ENCODE results near the gene NBEAL2.

The NBEAL2 gene

DNA sequence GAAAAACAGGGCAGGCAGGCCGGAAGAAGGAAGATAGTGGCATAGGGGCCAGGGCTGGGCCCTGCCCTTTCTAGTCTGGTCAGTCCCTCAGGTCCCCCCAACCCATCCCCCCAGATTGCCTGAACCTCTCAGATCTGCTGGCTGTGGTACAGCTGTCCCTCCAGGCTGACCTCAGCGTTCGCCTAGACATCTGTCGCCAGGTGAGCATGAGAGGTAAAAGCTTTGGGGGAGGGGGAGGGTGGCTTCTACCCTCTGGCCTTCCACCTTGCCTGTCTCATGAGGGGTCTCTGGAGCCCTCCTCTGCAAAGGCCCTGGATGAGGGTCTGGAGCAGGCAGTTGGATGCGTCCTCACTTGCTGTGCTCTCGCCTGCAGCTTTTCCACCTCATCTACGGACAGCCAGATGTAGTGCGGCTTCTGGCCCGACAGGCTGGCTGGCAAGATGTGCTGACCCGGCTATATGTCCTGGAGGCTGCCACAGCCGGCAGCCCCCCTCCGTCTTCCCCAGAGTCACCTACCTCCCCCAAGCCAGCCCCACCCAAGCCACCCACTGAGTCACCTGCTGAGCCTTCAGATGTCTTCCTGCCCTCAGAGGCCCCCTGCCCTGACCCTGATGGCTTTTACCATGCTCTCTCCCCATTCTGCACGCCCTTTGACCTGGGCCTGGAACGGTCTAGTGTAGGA, 20.2 kb downstream of the NBEAL2 start:
- DNase-seq (ENCODE audit: low spot score) = no peak

DNA sequence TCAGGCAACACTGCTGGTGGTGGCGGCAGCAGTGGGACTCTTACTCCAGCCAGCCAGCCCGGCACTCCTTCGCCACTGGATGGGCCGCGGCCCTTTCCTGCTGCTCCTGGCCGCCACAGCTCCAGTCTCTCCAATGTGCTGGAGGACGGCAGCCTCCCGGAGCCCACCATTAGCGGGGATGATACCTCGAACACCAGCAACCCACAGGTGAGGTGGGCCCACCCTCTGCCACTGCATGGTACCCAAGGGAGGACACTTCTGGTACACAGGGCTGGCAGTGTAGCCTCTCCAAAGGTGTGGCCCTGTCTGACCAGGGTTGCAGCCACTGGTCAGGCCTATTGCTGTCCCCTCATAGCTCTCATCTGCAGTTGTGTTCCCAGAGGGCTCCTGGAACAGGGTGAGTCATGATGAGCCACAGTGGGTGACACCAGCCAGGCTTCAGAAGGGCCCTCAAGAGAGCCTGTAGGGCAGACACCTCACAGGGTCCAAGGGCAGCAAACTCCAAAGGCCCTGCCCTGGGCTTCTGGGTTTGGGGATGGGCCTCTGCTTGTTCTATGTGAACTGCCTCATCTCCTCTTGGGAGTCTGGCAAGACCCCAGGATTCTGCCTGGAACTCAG, 20.8 kb downstream of the NBEAL2 start:
- DNase-seq (ENCODE audit: low spot score) = no peak

DNA sequence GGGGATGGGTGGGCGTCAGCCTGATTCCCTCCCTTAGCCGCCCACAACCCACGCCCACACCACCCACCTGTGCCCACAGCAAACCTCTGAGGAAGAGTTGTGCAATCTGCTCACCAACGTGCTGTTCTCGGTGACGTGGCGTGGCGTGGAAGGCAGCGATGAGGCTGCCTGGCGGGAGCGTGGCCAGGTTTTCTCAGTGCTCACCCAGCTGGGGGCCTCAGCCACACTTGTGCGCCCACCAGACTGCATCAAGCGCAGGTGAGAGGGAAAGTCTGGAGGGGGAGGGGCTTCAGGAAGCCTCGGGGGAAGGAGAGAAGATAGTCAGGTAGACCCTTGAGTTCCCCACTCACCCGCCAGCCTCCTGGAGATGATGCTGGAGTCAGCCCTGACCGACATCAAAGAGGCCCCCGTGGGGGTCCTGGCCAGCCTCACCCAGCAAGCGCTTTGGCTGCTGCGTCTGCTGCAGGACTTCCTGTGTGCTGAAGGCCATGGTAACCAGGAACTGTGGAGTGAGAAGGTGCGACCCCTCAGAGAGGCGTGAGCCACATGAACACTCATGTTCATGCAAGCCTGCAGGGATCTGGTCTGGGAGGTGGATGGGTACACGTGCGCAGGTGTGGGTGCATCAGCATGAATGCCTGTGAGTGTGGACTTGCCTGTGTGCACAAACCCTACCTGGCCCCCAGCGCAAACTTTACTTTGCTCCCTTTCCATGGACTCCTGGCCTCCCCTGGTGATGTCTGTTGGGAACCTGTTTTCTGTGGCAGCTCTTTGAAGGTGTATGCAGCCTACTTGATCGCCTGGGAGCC, 21.7 kb downstream of the NBEAL2 start:
- DNase-seq (ENCODE audit: low spot score) = no peak

DNA sequence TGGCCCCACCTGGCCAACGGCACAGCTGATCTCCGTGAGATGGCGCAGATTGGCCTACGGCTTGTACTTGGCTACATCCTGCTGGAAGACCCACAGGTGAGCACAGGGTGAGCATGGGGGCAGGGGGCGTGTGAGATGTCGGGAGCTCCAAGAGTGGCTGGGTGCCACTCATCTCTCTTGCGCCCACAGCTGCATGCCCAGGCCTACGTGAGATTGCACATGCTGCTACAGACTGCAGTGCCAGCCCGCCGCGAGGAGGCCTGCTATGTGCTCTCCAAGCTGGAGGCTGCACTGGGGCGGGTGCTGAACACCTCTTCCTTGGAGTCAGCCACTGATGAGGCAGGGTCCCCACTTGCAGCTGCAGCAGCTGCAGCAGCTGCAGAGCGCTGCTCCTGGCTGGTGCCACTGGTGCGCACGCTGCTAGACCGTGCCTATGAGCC, 22.3 kb downstream of the NBEAL2 start:
- DNase-seq (ENCODE audit: low spot score) = no peak

DNA sequence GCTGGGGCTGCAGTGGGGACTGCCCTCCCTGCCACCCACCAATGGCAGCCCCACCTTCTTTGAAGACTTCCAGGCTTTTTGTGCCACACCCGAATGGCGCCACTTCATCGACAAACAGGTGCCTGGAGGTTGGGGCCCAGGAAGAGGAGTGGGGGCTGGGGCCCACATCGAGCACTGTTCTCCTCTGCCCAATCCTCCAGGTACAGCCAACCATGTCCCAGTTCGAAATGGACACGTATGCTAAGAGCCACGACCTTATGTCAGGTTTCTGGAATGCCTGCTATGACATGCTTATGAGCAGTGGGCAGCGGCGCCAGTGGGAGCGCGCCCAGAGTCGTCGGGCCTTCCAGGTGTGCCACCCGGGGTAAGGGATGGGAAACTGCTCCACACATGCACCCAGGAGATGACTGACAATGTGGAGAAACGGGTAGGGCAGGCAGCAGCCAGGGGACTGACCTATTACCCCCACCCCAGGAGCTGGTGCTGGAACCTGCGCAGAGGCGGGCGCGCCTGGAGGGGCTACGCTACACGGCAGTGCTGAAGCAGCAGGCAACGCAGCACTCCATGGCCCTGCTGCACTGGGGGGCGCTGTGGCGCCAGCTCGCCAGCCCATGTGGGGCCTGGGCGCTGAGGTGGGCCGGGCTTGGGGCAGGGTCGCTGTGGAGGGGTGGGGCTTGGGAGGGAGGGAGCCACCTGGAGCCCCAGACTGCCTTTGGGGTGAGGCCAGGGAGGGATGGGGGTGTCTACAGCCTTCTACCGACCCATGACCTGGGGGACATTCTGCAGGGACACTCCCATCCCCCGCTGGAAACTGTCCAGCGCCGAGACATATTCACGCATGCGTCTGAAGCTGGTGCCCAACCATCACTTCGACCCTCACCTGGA, 22.9 kb downstream of the NBEAL2 start:
- no peak for DNase-seq (ENCODE audit: low spot score)

DNA sequence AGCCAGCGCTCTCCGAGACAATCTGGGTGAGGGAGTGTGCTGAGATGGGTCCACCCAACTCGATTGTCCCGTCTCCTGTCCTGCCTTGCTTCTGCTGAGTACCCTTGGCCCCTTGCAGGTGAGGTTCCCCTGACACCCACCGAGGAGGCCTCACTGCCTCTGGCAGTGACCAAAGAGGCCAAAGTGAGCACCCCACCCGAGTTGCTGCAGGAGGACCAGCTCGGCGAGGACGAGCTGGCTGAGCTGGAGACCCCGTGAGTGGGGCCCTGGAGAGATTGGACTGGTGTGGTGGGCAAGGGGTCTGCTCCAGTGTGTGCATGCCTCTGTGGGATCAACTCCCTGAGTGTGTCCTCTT, 23.6 kb downstream of the NBEAL2 start:
- DNase-seq (ENCODE audit: low spot score) = no peak

DNA sequence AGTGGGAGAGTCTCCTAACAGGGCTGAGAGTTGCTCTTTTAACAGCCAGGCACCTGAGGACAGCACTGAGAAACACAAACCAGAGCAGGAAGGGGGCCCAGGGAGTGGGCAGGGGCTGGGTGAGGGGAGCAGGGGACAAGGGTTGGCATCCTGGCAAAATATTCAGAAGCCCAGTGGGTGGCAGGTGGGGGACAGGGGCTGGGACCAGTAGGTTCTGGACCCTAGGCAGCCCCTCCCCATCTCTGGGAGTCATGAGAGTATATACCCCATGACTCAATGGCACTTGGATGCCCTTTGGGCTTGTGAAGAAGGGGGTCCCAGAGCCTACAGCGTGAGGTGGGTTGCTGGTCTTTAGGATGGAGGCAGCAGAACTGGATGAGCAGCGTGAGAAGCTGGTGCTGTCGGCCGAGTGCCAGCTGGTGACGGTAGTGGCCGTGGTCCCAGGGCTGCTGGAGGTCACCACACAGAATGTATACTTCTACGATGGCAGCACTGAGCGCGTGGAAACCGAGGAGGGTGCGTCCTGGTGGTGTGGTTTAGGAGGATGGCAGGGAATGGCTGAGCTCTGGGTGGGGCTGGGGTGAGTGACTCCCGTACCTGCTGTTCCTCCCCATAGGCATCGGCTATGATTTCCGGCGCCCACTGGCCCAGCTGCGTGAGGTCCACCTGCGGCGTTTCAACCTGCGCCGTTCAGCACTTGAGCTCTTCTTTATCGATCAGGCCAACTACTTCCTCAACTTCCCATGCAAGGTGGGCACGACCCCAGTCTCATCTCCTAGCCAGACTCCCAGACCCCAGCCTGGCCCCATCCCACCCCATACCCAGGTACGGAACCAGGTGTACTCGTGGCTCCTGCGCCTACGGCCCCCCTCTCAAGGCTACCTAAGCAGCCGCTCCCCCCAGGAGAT, 24.2 kb downstream of the NBEAL2 start:
- no peak for DNase-seq (ENCODE audit: low spot score)

DNA sequence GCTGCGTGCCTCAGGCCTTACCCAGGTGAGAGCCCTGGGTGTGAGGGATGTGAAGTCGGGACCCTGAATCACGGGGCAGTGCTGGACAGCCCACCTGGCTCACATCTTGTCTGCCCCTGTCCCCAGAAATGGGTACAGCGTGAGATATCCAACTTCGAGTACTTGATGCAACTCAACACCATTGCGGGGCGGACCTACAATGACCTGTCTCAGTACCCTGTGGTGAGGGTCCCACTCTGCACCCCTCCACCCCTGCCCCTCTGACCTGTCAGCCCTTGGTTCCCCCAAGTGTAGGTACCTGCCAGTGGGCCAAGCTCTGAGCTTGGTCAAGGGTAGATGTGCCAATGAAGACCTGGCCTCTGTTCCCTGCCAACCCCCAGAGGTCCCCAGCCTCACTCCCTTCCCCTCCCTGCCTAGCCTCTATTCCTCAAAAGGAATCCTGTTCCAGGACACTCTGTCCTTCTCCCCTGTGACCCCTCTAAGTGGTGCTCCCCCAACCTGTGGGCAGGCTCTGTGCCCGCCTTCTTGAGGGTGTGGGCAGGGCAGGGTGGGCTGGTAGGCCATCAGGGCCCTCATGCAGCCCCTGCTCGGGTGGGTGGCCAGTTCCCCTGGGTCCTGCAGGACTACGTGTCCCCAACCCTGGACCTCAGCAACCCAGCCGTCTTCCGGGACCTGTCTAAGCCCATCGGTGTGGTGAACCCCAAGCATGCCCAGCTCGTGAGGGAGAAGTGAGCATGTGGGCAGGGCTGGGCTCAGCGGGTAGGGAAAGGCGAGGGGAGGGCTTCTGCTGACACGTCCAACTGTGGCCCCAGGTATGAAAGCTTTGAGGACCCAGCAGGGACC, 25.1 kb downstream of the NBEAL2 start:
- no peak for DNase-seq (ENCODE audit: low spot score)

DNA sequence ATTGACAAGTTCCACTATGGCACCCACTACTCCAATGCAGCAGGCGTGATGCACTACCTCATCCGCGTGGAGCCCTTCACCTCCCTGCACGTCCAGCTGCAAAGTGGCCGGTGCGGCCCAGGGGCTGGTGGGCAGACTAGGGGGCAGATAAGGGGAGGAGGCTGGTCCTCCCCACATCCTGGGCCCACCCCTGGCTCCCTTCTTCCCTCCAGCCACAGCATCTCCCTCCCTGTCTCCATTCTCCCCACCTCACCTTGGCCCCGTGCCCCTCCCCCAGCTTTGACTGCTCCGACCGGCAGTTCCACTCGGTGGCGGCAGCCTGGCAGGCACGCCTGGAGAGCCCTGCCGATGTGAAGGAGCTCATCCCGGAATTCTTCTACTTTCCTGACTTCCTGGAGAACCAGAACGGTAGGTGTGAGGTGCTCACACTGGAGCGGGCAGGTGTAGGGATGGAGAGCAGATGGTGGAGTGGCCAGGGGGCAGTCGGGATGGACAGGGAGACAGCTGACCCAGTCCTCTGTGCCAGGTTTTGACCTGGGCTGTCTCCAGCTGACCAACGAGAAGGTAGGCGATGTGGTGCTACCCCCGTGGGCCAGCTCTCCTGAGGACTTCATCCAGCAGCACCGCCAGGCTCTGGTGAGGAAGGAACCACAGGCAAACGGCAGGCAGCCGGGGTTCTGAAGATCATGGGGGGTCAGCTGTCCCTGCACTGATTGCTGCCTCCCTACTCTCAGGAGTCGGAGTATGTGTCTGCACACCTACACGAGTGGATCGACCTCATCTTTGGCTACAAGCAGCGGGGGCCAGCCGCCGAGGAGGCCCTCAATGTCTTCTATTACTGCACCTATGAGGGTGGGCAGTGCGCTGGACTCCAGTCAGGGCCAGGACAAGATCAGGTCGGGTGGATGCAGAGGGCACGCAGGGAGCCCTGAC, 26.0 kb downstream of the NBEAL2 start:
- DNase-seq (ENCODE audit: low spot score) = no peak

DNA sequence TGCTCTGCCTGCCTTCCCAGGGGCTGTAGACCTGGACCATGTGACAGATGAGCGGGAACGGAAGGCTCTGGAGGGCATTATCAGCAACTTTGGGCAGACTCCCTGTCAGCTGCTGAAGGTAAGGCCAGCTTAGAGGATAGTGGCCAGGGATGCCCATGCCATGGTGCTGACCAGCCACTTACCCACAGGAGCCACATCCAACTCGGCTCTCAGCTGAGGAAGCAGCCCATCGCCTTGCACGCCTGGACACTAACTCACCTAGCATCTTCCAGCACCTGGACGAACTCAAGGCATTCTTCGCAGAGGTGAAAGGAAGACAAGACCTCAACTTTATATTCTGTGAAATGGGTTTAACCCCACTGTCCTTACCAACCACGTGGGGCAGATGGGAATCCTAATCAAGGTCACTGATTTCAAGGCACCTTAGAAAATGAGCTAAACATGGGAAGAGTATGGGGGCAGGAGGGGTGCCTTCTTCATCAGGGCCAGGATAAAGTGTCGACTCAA, 26.7 kb downstream of the NBEAL2 start:
- DNase-seq (ENCODE audit: low spot score) = no peak

DNA sequence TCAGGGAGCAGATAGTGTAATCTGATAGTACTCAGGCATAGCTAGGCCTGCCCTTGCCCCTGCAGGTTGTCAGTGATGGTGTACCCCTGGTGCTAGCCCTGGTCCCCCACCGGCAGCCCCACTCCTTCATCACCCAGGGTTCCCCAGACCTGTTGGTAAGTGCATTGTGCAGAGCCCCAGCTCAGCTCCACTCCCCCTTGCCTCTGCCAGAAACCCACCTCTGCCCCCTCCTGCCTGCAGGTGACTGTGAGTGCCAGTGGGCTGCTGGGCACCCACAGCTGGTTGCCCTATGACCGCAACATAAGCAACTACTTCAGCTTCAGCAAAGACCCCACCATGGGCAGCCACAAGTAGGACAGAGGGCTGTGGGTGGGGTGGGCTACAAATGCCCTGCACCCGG, 27.5 kb downstream of the NBEAL2 start:
- no peak for DNase-seq (ENCODE audit: low spot score)

DNA sequence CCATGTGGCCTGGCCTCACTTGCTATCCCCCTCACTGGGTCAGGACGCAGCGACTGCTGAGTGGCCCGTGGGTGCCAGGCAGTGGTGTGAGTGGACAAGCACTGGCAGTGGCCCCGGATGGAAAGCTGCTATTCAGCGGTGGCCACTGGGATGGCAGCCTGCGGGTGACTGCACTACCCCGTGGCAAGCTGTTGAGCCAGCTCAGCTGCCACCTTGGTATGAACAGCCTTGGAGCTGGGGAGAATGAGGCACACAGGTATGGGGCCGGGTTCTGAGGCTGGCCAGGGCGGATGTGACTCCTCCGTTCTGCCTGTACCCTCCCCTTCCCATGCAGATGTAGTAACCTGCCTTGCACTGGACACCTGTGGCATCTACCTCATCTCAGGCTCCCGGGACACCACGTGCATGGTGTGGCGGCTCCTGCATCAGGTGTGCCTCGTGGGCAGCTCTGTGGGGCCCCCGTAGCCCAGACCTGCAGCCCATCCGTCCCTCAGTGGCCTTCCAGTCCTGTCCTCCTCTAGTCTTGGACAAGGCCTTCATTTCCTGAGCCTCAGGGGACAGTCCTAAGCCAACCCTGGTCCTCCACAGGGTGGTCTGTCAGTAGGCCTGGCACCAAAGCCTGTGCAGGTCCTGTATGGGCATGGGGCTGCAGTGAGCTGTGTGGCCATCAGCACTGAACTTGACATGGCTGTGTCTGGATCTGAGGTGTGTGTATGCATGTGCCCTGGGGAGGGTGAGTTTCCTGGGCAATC, 28.2 kb downstream of the NBEAL2 start:
- DNase-seq (ENCODE audit: low spot score) = no peak

DNA sequence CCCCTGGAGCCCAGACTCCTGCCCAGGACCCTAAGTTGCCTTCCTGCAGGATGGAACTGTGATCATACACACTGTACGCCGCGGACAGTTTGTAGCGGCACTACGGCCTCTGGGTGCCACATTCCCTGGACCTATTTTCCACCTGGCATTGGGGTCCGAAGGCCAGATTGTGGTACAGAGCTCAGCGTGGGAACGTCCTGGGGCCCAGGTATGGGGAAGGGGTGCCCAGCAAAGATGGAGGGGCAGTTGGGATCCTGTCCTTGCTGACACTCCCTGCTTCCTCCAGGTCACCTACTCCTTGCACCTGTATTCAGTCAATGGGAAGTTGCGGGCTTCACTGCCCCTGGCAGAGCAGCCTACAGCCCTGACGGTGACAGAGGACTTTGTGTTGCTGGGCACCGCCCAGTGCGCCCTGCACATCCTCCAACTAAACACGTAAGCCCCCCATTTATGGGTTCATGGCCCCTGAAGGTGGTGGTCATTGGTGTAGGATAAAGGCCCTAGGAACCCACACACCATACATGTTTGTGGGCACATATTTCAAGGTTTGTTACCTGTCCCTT, 28.8 kb downstream of the NBEAL2 start:
- DNase-seq (ENCODE audit: low spot score) = no peak

DNA sequence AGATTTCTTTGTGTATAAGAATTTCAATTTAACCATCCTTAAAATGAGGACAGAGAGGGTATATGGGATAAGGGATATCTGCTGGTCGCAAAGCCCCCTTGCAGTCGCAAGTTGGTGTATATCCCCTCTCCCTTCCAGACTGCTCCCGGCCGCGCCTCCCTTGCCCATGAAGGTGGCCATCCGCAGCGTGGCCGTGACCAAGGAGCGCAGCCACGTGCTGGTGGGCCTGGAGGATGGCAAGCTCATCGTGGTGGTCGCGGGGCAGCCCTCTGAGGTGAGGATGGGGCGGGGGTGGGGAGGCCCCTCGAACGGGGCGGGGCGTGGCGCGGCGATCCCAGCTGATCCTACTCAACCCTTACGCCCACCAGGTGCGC, 29.4 kb downstream of the NBEAL2 start:
- DNase-seq (ENCODE audit: low spot score) = no peak

DNA sequence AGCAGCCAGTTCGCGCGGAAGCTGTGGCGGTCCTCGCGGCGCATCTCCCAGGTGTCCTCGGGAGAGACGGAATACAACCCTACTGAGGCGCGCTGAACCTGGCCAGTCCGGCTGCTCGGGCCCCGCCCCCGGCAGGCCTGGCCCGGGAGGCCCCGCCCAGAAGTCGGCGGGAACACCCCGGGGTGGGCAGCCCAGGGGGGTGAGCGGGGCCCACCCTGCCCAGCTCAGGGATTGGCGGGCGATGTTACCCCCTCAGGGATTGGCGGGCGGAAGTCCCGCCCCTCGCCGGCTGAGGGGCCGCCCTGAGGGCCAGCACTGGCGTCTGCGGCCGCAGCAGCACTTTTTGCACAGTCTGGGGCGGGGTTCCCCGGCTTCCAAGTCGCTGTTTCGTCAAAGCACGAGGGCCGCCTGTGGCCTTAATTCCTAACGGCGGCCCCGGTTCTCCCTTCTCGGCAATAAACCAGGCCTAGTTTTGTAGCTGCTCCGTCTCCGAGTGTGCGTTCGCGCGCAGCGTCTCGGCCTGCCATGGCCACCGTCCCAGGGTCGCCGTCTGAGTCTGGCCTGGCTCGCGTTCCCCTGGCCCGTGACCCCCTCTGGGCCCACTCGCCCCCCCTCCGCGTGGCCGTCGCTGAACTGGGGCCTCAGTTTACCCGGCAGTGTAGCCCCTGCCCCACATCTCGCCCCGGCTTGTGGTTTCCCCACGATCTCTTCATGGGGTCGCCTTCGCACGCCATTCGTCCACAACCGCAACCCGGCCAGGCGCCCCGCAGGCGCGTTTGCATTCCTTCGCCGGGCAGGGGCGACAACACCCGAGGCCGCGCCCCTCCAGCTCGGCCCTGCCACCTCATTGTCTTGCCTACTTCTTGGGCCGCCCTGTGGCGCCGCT, 30.0 kb downstream of the NBEAL2 start:
- DNase-seq (ENCODE audit: low spot score) = peak; percentile 71

DNA sequence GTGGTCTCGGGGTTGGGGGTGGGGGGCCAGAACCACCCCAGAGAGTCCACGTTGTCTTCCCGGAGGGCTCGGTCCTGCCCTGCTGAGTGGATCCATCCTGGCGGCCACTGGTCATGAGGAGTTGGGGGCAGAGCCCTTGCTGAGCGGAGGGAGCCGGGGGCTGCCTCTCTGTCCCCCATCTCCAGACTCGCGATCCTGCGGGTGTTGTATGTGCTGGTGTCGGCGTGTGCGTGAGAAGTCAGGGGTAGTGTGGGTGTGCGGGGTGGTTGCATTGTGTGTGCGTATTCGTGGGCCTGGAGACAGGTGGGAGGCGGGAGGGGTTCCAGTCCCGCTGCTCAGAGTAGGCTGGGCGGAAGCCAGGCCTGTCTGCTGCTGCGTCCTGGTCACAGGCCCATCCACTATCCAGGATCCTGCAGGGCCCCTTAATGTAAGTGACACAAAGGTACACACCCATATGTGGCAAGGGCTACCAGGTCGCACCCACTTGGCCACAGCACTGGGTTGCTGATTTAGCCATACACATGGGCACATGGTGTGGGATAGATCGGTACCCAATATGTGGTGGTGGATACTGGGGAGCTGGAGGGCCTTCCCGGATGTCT, 30.7 kb downstream of the NBEAL2 start:
- no peak for DNase-seq (ENCODE audit: low spot score)

Measured in SK-N-DZ (cell line).